GM21360 (cell line): ENCODE results near the gene LAMTOR2.

Experiments used
- ATAC-seq: cut with Tn5 transposase; IDR thresholded peaks from one replicate; pipeline ENCODE4 v1.9.1; 2021; ENCODE audit warnings: mild to moderate bottlenecking, moderate library complexity; ENCODE audit not compliant: unreplicated experiment

LAMTOR2 gene

DNA sequence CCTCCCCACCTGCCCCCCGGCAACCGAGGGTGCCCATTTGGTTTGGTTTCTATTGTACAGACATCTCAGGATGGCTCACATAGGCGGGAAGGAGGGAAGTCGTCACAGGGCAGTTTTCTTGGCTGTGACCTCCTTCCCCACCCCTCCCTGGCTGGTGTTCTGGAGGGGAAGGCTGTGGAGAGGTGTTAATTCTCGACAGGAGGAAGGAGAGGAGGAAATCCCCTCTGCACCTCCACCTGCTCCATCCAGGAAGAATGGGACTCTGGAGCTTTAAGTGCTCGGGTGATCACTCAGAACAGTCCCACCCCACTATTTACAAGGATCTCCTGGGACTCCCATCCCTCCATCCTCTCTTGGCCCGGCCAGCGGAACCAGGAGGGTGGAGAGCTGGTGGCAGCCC lies 20.1 kb downstream of the LAMTOR2 start:
- no peak for ATAC-seq

DNA sequence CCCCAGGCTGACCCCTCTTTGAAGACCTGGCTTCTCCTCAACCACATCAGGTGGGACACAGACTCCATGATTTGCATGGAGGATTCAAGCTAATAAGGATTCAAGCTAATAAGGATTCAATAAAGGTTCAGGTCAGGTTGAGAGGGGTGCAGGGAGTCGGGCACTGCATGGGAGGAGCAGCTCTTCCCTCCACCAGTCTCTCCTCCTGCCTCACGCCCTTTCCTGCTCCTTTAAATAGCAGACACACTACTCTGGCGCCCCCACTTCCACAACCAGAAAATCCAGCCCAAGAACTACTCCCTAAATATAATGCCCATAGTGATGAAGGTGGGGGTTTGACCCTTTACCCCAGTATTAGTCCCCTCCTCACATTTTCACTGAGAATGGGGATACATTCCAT lies 20.6 kb downstream of the LAMTOR2 start:
- ATAC-seq = no peak

GRCh38 chr1:156075775-156076204 lies 21.2 kb downstream of the LAMTOR2 start:
- ATAC-seq = no peak

DNA sequence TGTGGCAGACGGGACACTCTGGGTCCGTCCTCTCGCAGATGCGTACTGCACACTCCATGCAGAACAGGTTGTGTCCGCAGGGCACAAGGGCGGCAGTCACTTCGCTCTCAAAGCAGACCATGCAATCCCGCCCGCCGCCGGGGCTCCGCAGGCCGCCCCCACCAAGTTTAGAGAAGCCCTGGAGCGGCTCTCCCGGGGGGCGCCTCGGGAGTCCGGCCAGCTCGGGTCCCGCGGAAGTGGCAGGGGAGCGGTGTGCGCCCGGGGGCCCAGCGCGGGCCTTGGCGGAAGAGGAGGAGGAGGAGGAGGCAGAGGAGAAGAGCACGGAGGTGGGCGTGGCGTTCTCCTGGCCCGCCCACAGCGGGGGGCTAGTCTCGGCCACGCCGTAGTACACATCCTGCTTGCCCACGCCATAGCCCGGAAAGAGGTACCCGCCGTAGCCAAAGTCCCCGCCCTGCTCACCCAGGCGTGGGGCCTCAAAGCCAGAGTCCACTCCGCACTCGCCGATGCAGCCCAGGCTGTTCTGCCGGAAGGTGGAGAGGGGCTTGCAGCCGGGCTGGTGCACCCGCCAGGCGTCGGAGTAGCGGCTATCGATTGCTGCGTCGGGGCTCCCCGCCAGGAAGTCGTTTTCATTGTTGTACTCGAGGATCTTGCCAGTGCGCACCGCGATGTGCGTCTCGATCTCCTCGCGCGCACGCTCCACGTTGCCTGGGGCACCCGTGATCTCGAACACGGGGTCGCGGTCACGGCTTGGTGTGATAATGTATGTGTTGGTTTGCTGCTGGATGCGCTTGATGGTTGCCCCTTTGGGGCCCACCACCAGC lies 22.2 kb downstream of the LAMTOR2 start:
- no peak for ATAC-seq

DNA sequence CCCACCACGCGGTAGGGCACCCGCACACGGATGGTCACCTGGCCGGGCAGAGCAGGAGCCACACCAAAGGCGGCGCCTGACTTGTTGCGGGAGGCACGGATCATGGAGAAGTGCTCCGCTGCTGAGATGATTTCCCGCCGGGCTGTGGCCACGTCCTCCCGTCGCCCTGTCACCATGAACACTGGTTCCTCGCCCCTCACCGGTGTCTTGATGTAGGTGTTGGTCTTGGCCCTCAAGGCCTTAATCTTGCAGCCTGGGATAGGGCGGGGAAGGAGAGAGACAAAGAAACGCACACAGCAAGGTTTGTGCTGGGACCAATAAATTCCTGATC lies 22.8 kb downstream of the LAMTOR2 start:
- no peak for ATAC-seq

DNA sequence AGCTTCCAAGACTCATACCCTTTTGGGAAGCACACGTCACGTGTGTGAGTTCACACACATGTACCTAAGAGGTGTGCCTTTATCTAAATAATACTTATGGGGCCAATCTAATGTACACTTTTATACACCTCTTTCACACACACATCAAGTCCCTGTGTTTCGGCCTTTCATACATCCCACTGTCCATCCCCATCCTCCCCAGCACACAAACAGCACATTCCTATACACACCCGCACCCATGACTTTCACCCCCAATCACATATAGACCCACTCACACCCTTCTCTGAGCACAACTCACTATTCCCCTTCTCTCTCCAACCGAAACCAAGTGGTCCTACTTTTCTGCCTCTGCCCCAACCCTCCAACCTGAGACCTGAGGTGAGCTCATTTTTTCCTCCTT lies 24.1 kb downstream of the LAMTOR2 start:
- ATAC-seq = no peak

GRCh38 chr1:156079762-156080161 lies 25.2 kb downstream of the LAMTOR2 start:
- no peak for ATAC-seq

DNA sequence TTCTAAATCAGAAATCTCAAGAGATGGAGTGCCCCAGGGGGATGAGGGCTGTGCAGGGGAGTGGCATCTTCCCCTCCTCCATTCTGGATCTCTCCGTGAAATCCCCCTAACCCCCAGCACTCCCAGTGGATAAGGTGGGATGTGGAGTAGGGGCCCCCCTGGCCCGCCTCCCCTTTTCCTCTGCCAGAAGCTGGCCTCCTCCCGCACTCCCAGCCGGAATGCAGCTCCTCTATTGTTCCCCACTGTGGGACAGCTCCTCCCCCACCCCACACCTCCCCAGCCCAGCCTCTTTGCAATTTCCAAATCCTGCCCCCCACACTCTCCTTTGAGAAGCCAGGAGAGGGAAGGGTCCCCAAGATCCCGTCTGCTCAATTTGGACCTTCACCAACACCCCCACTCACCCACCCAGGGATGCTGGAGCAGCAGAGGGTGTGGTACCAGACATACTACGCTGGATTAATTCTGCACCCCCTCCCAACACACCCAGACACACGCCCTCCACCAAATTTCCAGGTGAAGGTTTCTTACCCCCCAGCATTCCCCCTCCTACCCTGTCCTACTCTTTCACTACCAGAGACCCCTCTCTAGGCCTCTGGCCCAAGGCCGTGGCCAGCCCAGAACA lies 25.8 kb downstream of the LAMTOR2 start:
- no peak for ATAC-seq

DNA sequence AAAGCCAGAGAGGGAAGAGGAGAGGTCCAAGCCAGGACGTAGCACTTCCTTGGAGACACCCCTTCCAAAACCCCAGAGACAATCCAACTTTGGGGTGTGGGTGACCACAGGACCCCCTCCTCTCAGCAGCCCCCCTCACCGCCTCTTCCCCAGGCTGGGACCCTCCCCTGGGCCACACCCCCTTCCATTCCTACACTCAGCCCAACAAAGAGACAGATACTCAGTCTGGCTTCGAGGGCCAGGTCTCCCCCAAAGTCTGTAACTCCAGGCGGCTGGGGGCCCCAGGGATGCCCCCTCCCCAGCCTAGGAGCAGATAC lies 26.2 kb downstream of the LAMTOR2 start:
- ATAC-seq = no peak

DNA sequence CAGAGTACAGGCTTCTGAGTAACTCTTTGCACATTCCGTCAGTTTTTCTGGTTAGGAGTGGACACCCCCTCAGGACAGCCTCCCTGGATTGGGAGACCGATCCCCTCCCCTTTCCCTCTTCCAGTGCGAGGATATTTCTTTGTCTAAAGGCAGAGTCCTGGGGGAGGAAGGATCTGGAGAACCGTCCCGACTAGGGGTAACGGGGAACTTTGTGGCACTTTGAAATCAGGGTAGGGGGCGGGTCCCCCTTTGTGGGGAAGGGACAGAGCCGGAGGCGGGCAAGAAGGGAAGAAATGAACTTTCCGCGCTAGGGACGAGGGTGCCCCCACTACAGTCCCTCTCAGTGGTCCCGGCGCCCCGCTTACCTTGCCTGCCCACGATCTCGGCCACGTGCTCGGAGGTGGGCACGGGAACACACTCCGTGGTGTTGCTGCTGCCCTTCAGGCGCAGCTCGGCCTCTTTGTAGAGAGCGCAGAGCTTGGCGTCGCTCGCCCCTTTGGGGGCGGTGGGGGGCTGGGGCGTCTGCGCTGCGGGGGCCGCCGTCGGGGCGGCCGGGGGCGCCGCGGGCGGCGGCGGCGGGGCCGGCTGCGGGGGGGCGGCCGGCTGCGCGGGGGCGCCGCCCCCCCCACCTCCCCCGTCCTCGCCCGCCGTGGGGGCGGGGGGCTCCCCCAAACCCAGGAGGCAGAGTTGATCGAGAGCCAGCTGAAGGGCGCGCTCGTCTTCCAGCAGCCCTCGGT lies 26.8 kb downstream of the LAMTOR2 start:
- no peak for ATAC-seq

- ATAC-seq = no peak
These were observed 27.3 kb downstream of the LAMTOR2 start for GRCh38 chr1:156081917-156082308.

GRCh38 chr1:156082309-156083091 lies 27.9 kb downstream of the LAMTOR2 start, which contains the start of gene MEX3A:
Gene MEX3A, minus strand, starts transcription at chr1:156082465. Its CDS starts 467 bp downstream, at chr1:156081998.
- ATAC-seq = no peak

- no peak for ATAC-seq
These were observed 29.5 kb downstream of the LAMTOR2 start for GRCh38 chr1:156083800-156084790.

DNA sequence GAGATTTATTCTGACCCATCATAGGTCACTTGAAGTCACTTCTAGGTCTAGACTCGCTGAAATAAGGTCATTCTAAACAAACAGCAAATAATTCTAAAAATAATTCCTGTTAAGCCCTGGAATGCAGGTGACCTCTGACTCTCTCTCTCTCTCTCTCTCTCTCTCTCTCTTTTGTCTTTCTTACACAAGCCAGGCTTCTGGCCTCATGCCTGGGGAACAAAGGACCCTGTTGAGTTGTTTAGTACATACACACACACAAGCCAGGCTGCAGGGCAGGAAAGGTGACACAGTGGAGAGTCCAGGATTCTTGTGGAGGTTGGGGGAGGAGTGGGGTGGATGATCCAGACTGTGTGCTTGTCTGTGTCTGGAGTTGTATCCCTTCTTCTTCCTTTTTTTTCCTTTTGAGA lies 31.7 kb downstream of the LAMTOR2 start:
- no peak for ATAC-seq

DNA sequence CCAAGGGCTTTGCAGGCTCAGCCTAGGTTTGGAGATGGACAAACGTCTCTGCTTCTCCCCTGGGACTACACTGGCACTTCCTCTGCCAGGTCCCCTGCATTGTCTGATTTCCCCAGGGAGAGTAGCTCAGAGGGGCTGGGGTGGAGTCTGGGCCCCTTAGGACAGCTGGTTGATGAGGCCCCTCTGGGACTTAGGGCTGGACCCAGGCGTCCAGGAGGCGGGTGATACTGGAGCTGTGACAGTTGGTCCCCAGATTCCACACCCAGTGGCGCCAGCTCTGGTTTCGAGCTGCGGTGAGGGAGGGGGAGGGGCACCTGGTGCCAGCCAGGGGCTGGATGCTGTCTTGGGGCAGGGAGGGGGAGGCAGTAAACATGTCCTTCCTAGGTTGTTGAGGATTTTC lies 35.1 kb downstream of the LAMTOR2 start:
- no peak for ATAC-seq

- no peak for ATAC-seq
These were observed 35.7 kb downstream of the LAMTOR2 start for GRCh38 chr1:156090138-156090839.

GRCh38 chr1:156090840-156091188 lies 36.2 kb downstream of the LAMTOR2 start:
- no peak for ATAC-seq

- no peak for ATAC-seq
These were observed 37.0 kb downstream of the LAMTOR2 start for GRCh38 chr1:156091610-156092009.

GRCh38 chr1:156095906-156096508 lies 41.4 kb downstream of the LAMTOR2 start:
- no peak for ATAC-seq
